ENCODE results near the gene TMEM156.

The TMEM156 gene

DNA sequence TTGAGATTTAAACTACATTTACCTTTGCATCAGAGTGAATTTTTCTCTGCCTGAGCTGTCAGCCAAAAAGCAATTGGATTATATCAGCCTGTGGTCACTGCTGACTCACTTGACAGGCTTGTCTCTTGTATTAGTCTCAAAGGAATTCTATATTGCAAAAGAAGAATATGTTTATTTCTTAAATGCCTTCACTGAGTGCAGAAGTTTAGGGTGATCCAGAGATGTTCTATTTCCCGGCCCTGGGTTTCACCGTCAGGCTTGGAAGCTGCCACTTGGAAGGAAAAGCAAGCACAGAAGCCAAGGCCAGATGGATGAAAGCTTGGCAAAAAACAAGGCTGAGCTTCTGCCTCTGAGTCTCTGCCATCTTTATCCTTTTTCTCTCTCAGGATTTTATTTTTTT is 83.7 kb downstream of the TMEM156 start (continued):
- TF ChIP-seq, protein P1, sequence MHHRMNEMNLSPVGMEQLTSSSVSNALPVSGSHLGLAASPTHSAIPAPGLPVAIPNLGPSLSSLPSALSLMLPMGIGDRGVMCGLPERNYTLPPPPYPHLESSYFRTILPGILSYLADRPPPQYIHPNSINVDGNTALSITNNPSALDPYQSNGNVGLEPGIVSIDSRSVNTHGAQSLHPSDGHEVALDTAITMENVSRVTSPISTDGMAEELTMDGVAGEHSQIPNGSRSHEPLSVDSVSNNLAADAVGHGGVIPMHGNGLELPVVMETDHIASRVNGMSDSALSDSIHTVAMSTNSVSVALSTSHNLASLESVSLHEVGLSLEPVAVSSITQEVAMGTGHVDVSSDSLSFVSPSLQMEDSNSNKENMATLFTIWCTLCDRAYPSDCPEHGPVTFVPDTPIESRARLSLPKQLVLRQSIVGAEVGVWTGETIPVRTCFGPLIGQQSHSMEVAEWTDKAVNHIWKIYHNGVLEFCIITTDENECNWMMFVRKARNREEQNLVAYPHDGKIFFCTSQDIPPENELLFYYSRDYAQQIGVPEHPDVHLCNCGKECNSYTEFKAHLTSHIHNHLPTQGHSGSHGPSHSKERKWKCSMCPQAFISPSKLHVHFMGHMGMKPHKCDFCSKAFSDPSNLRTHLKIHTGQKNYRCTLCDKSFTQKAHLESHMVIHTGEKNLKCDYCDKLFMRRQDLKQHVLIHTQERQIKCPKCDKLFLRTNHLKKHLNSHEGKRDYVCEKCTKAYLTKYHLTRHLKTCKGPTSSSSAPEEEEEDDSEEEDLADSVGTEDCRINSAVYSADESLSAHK (tag by site-specific recombination; IDR thresholded peaks at IDR 0.05), result no peak
- TF ChIP-seq ZNF239 (tag by site-specific recombination; IDR thresholded peaks at IDR 0.05), result no peak
- TF ChIP-seq ZNF221 (tag by site-specific recombination; IDR thresholded peaks at IDR 0.05; ENCODE audit: borderline replicate concordance), result no peak

DNA sequence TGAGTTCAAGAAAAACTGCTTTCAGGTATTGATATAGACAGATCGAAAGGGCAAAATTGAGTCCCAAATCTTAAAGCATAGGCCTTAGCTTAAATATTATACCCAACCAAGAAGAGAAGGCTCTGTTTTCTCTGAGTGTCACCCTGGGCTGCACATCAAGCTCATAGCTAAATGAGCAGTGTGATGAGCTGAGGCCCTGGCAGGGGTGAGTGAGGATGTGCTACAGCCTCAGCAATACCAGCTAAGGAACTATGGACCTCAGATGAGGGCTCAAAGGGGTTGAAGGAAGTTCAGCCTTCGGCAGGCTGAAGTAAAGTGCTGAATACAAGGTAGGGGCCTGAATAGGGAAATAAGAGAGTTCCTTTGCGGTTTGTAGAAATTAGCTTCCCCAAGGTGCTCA is 85.3 kb downstream of the TMEM156 start:
- ChIA-PET CTCF (interaction anchor here (0.8 kb wide), 1 partner anchor 188 kb away, joined by 3 read pairs; no protein-coding TSS in a partner anchor), POLR2A (no interaction called here)
- no peak overlapping the region for H3K27ac ChIP-seq (ENCODE audit: extremely low read depth, low read depth, low read length)
- H3K4me1 ChIP-seq (ENCODE audit: control insufficient read depth, insufficient read depth, low read length), result no peaks in the 10 kb centered on the region
- no peaks in the 10 kb centered on the region for H3K9me3 ChIP-seq (ENCODE audit: control insufficient read depth, insufficient read depth, low read depth, low read length)
- H3K4me3 ChIP-seq (ENCODE audit: low read depth, low read length), result no peak overlapping the region
- H3K36me3 ChIP-seq (ENCODE audit: control insufficient read depth in 2 of 2, insufficient read depth in 1 of 2, low read length in 2 of 2), result peaks cover 0 to 15% of the 10 kb centered on the region in 2 experiments; a peak in 1 of 3 replicates
- TF ChIP-seq ZNF133 (tag by site-specific recombination; IDR thresholded peaks at IDR 0.05) (no peak), ZNF521 (tag by site-specific recombination; IDR thresholded peaks at IDR 0.05) (no peak), ZFP3 (tag by site-specific recombination; IDR thresholded peaks at IDR 0.05; ENCODE audit: low read depth) (no peak), ZNF37A (tag by site-specific recombination; IDR thresholded peaks at IDR 0.05) (no peak), ZNF76 (tag by site-specific recombination; IDR thresholded peaks at IDR 0.05; ENCODE audit: borderline replicate concordance, low read depth) (no peak), ZNF571 (tag by site-specific recombination; IDR thresholded peaks at IDR 0.05) (no peak), ZEB2 (tag by site-specific recombination; IDR thresholded peaks at IDR 0.05) (no peak), ZBTB48 (tag by site-specific recombination; IDR thresholded peaks at IDR 0.05) (no peak), ZNF10 (tag by site-specific recombination; IDR thresholded peaks at IDR 0.05) (no peak), ZNF239 (tag by site-specific recombination; IDR thresholded peaks at IDR 0.05) (no peak), ZNF837 (tag by site-specific recombination; IDR thresholded peaks at IDR 0.05) (no peak), ZNF140 (tag by site-specific recombination; IDR thresholded peaks at IDR 0.05) (no peak)
- TF ChIP-seq, protein P2, sequence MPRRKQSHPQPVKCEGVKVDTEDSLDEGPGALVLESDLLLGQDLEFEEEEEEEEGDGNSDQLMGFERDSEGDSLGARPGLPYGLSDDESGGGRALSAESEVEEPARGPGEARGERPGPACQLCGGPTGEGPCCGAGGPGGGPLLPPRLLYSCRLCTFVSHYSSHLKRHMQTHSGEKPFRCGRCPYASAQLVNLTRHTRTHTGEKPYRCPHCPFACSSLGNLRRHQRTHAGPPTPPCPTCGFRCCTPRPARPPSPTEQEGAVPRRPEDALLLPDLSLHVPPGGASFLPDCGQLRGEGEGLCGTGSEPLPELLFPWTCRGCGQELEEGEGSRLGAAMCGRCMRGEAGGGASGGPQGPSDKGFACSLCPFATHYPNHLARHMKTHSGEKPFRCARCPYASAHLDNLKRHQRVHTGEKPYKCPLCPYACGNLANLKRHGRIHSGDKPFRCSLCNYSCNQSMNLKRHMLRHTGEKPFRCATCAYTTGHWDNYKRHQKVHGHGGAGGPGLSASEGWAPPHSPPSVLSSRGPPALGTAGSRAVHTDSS (tag by site-specific recombination; IDR thresholded peaks at IDR 0.05), result no peak
- TF ChIP-seq, protein P3, sequence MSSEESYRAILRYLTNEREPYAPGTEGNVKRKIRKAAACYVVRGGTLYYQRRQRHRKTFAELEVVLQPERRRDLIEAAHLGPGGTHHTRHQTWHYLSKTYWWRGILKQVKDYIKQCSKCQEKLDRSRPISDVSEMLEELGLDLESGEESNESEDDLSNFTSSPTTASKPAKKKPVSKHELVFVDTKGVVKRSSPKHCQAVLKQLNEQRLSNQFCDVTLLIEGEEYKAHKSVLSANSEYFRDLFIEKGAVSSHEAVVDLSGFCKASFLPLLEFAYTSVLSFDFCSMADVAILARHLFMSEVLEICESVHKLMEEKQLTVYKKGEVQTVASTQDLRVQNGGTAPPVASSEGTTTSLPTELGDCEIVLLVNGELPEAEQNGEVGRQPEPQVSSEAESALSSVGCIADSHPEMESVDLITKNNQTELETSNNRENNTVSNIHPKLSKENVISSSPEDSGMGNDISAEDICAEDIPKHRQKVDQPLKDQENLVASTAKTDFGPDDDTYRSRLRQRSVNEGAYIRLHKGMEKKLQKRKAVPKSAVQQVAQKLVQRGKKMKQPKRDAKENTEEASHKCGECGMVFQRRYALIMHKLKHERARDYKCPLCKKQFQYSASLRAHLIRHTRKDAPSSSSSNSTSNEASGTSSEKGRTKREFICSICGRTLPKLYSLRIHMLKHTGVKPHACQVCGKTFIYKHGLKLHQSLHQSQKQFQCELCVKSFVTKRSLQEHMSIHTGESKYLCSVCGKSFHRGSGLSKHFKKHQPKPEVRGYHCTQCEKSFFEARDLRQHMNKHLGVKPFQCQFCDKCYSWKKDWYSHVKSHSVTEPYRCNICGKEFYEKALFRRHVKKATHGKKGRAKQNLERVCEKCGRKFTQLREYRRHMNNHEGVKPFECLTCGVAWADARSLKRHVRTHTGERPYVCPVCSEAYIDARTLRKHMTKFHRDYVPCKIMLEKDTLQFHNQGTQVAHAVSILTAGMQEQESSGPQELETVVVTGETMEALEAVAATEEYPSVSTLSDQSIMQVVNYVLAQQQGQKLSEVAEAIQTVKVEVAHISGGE (tag by site-specific recombination; conservative IDR thresholded peaks at IDR 0.05; ENCODE audit: low read depth), result no peak

DNA sequence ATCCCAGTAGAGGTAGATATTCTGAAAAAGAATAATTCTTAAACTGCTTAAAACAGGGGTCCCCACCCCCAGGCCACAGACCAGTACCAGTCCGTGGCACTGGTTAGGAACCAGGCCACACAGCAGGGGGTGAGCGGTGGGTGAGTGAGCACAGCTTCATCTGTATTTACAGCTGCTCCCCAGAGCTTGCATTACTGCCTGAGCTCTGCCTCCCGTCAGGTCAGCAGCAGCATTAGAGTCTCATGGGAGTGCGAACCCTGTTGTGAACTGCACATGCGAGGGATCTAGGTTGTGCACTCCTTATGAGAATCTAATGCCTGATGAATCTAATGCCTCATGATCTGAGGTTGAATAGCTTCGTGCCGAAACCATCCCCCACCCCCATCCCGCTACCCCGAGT is 87.8 kb downstream of the TMEM156 start:
- peaks cover 0 to 20% of the 10 kb centered on the region in 2 experiments; a peak in 1 of 3 replicates for H3K36me3 ChIP-seq (ENCODE audit: control insufficient read depth in 2 of 2, insufficient read depth in 1 of 2, low read length in 2 of 2)
- no peaks in the 10 kb centered on the region for H3K9me3 ChIP-seq (ENCODE audit: control insufficient read depth, insufficient read depth, low read depth, low read length)
- POLR2A ChIA-PET, result no interaction called here
- no peak overlapping the region for H3K4me3 ChIP-seq (ENCODE audit: low read depth, low read length)
- CTCF ChIA-PET, result no interaction called here
- H3K4me1 ChIP-seq (ENCODE audit: control insufficient read depth, insufficient read depth, low read length), result no peaks in the 10 kb centered on the region
- H3K27ac ChIP-seq (ENCODE audit: extremely low read depth, low read depth, low read length), result no peak overlapping the region
- no peak for TF ChIP-seq IKZF3 (tag by site-specific recombination; IDR thresholded peaks at IDR 0.05)
- TF ChIP-seq ZNF19 (tag by site-specific recombination; IDR thresholded peaks at IDR 0.05; ENCODE audit: low read depth), result no peak
- no peak for TF ChIP-seq ZNF426 (tag by site-specific recombination; IDR thresholded peaks at IDR 0.05)
- TF ChIP-seq, protein P4, sequence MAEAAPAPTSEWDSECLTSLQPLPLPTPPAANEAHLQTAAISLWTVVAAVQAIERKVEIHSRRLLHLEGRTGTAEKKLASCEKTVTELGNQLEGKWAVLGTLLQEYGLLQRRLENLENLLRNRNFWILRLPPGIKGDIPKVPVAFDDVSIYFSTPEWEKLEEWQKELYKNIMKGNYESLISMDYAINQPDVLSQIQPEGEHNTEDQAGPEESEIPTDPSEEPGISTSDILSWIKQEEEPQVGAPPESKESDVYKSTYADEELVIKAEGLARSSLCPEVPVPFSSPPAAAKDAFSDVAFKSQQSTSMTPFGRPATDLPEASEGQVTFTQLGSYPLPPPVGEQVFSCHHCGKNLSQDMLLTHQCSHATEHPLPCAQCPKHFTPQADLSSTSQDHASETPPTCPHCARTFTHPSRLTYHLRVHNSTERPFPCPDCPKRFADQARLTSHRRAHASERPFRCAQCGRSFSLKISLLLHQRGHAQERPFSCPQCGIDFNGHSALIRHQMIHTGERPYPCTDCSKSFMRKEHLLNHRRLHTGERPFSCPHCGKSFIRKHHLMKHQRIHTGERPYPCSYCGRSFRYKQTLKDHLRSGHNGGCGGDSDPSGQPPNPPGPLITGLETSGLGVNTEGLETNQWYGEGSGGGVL (tag by site-specific recombination; IDR thresholded peaks at IDR 0.05), result no peak
- TF ChIP-seq ZBTB1 (tag by site-specific recombination; IDR thresholded peaks at IDR 0.05), result no peak
- TF ChIP-seq ZNF311 (tag by site-specific recombination; IDR thresholded peaks at IDR 0.05; ENCODE audit: borderline replicate concordance), result no peak
- TF ChIP-seq ZNF768 (tag by site-specific recombination; IDR thresholded peaks at IDR 0.05), result no peak
